ENCODE data around the gene FBXL19. TPM values are rescaled to one million over a fixed set of nuclear protein-coding genes. Genes with fewer than 3 reads are reported as not detected.

Gene FBXL19
- total and polyA plus RNA-seq, 2 experiments from 2014 or later, result 2.1 to 19.4 TPM

GRCh38 chr16:30969246-30969842, 46.0 kb downstream of the FBXL19 start:
- DNase-seq (ENCODE audit: low spot score), result no peak
- WGBS (ENCODE audit: low lambda C conversion rate, missing lambda C conversion rate), result 96% methylated on average over 19 of the region's 19 CpGs
- Histone ChIP-seq H3K79me2 (no peaks in the 10 kb centered on the region), H3K27me3 (no peaks in the 10 kb centered on the region), H2AFZ (no peak overlapping the region), H3K9me3 (ENCODE audit: low read depth) (no peaks in the 10 kb centered on the region), H3K36me3 (replicated peaks; ENCODE audit: insufficient read depth, low read depth) (no peaks in the 10 kb centered on the region), H3K4me2 (no peak overlapping the region), H4K20me1 (ENCODE audit: insufficient read depth, poor library complexity, severe bottlenecking) (no peaks in the 10 kb centered on the region), H3K4me1 (ENCODE audit: insufficient read depth) (no peaks in the 10 kb centered on the region), H3K27ac (no peak overlapping the region), H3K4me3 (no peak overlapping the region), H3K9me2 (replicated peaks; ENCODE audit: insufficient read depth) (no peaks in the 10 kb centered on the region)
- TF ChIP-seq, protein P1, sequence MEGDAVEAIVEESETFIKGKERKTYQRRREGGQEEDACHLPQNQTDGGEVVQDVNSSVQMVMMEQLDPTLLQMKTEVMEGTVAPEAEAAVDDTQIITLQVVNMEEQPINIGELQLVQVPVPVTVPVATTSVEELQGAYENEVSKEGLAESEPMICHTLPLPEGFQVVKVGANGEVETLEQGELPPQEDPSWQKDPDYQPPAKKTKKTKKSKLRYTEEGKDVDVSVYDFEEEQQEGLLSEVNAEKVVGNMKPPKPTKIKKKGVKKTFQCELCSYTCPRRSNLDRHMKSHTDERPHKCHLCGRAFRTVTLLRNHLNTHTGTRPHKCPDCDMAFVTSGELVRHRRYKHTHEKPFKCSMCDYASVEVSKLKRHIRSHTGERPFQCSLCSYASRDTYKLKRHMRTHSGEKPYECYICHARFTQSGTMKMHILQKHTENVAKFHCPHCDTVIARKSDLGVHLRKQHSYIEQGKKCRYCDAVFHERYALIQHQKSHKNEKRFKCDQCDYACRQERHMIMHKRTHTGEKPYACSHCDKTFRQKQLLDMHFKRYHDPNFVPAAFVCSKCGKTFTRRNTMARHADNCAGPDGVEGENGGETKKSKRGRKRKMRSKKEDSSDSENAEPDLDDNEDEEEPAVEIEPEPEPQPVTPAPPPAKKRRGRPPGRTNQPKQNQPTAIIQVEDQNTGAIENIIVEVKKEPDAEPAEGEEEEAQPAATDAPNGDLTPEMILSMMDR (IDR thresholded peaks at IDR 0.05; ENCODE audit: poor library complexity), result no peak
- no peak for TF ChIP-seq EZH2 (IDR thresholded peaks at IDR 0.05; ENCODE audit: borderline replicate concordance)
- no peak for TF ChIP-seq EZH2phosphoT487 (IDR thresholded peaks at IDR 0.05; ENCODE audit: low read depth, severe bottlenecking, unreplicated experiment)

GRCh38 chr16:30971298-30971697, 47.9 kb downstream of the FBXL19 start:
- Histone ChIP-seq H3K4me3 (no peak overlapping the region), H4K20me1 (ENCODE audit: insufficient read depth, poor library complexity, severe bottlenecking) (no peaks in the 10 kb centered on the region), H3K79me2 (no peaks in the 10 kb centered on the region), H3K36me3 (replicated peaks; ENCODE audit: insufficient read depth, low read depth) (no peaks in the 10 kb centered on the region), H2AFZ (no peak overlapping the region), H3K9me3 (ENCODE audit: low read depth) (no peaks in the 10 kb centered on the region), H3K4me1 (ENCODE audit: insufficient read depth) (no peaks in the 10 kb centered on the region), H3K4me2 (no peak overlapping the region), H3K9me2 (replicated peaks; ENCODE audit: insufficient read depth) (no peaks in the 10 kb centered on the region), H3K27me3 (no peaks in the 10 kb centered on the region), H3K27ac (no peak overlapping the region)
- TF ChIP-seq, protein P1 (IDR thresholded peaks at IDR 0.05; ENCODE audit: poor library complexity), result no peak
- no peak for TF ChIP-seq EZH2phosphoT487 (IDR thresholded peaks at IDR 0.05; ENCODE audit: low read depth, severe bottlenecking, unreplicated experiment)
- no peak for TF ChIP-seq EZH2 (IDR thresholded peaks at IDR 0.05; ENCODE audit: borderline replicate concordance)
- 95% methylated on average over 10 of the region's 14 CpGs for WGBS (ENCODE audit: low lambda C conversion rate, missing lambda C conversion rate)
- no peak for DNase-seq (ENCODE audit: low spot score)

DNA sequence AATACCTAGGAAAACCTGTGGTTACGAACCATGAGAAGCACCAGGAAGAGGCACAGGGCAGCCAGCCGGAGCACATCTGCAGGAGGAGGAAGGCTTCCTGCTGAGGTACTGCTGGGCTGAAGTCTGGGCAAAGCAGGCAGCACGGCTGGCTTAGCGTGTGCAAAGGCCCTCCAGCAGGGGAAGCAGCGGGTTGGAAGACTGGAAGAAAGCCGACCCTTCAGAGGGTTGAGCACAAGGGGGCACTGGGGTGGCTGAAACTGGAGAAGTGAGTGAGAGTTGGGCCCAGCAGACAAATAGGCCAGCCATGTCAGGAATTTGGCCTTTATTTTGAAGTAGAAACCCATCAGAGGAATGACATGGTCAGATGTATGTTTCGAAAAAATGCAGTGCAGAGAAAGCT, 49.5 kb downstream of the FBXL19 start:
- Histone ChIP-seq H3K4me2 (no peak overlapping the region), H3K79me2 (no peaks in the 10 kb centered on the region), H3K4me1 (ENCODE audit: insufficient read depth) (no peaks in the 10 kb centered on the region), H3K4me3 (no peak overlapping the region), H3K9me2 (replicated peaks; ENCODE audit: insufficient read depth) (no peaks in the 10 kb centered on the region), H3K36me3 (replicated peaks; ENCODE audit: insufficient read depth, low read depth) (no peaks in the 10 kb centered on the region), H4K20me1 (ENCODE audit: insufficient read depth, poor library complexity, severe bottlenecking) (no peaks in the 10 kb centered on the region), H3K27me3 (no peaks in the 10 kb centered on the region), H3K27ac (no peak overlapping the region), H3K9me3 (ENCODE audit: low read depth) (no peaks in the 10 kb centered on the region), H2AFZ (no peak overlapping the region)
- no peak for DNase-seq (ENCODE audit: low spot score)
- WGBS (ENCODE audit: low lambda C conversion rate, missing lambda C conversion rate), result 88% methylated on average over 7 of the region's 7 CpGs
- no peak for TF ChIP-seq EZH2 (IDR thresholded peaks at IDR 0.05; ENCODE audit: borderline replicate concordance)
- TF ChIP-seq, protein P1 (IDR thresholded peaks at IDR 0.05; ENCODE audit: poor library complexity), result no peak
- TF ChIP-seq EZH2phosphoT487 (IDR thresholded peaks at IDR 0.05; ENCODE audit: low read depth, severe bottlenecking, unreplicated experiment), result no peak

Measured in hepatocyte (in vitro differentiated cells).